Panc1 (cell line): ENCODE data around the gene TRPC5OS. TPM values are rescaled to one million over a fixed set of nuclear protein-coding genes. Genes with fewer than 3 reads are reported as not detected.

Experiments
- ATAC-seq: fragments of 200-7000 bp; cut with Tn5 transposase; 2 replicates; pipeline ENCODE4 v1.9.1; 2020; ENCODE audit warnings: mild to moderate bottlenecking, moderate library complexity
- BruUV-seq: library from RNA; stranded (reverse); fragments of 400-500 nt; replicated peaks from 2 replicates; lab custom pipeline; 2021; lab: Mats Ljungman, UMichigan
- CTCF ChIA-PET: fragments of 300-600 bp; sonication (Branson Sonifier 250); formaldehyde crosslinking; loops from one replicate; lab custom pipeline; 2022; ENCODE audit warnings: antibody characterized with exemption; lab: Charles Lee
- POLR2A ChIA-PET: fragments of 300-600 bp; sonication (Branson Sonifier 250); formaldehyde crosslinking; loops from one replicate; lab custom pipeline; 2022; ENCODE audit warnings: antibody characterized with exemption; lab: Charles Lee
- DNase-seq: peaks from one replicate; pipeline ENCODE4 v3.0.0-alpha.2; 2010; ENCODE audit warnings: low read depth, low spot score
- H3K27ac ChIP-seq: 2 replicates; pipeline ENCODE4 v1.5.1; 2011; ENCODE audit warnings: mild to moderate bottlenecking, low read length, inconsistent platforms
- H3K27me3 ChIP-seq: fragments of 200-500 bp; sonication (Bioruptor generic); 2 replicates; pipeline ENCODE4 v1.6.0; 2014; ENCODE audit warnings: low read length, inconsistent platforms; ENCODE audit not compliant: control insufficient read depth, insufficient read depth
- H3K36me3 ChIP-seq: fragments of 200-500 bp; sonication (Bioruptor generic); 2 replicates; pipeline ENCODE4 v1.5.1; 2014; ENCODE audit warnings: inconsistent platforms, mild to moderate bottlenecking, low read length, moderate library complexity; ENCODE audit not compliant: control insufficient read depth, insufficient read depth
- H3K4me1 ChIP-seq: 2 replicates; pipeline ENCODE4 v1.5.1; 2011; ENCODE audit warnings: inconsistent platforms, mild to moderate bottlenecking, low read length, moderate library complexity; ENCODE audit not compliant: control insufficient read depth, insufficient read depth
- H3K4me3 ChIP-seq, 2 experiments: 2 replicates each; pipeline ENCODE4 v1.5.1; 2011 to 2012; ENCODE audit warnings: low read depth in 2 of 2, low read length in 2 of 2, mild to moderate bottlenecking in 2 of 2, inconsistent platforms in 1 of 2, moderate library complexity in 1 of 2
- H3K9me3 ChIP-seq: fragments of 200-500 bp; sonication (Bioruptor generic); 2 replicates; pipeline ENCODE4 v1.5.1; 2014; ENCODE audit warnings: low read depth, mild to moderate bottlenecking, inconsistent platforms, low read length, moderate library complexity; ENCODE audit not compliant: control insufficient read depth, insufficient read depth
- POLR2AphosphoS5 ChIP-seq: IDR thresholded peaks from 2 replicates; pipeline ENCODE4 v1.6.1; 2012; ENCODE audit warnings: mild to moderate bottlenecking, low read depth, low read length, moderate library complexity
- REST ChIP-seq, 2 experiments: IDR thresholded peaks; 2 replicates each; pipeline ENCODE4 v1.6.1; 2011 to 2012; ENCODE audit warnings: low read depth in 2 of 2, control low read depth in 1 of 2, low read length in 1 of 2, mild to moderate bottlenecking in 1 of 2, moderate library complexity in 1 of 2; ENCODE audit not compliant: insufficient read depth in 1 of 2
- SIN3A ChIP-seq: IDR thresholded peaks from 2 replicates; pipeline ENCODE4 v1.6.1; 2012; ENCODE audit warnings: low read depth, mild to moderate bottlenecking, low read length, moderate library complexity, borderline replicate concordance; ENCODE audit not compliant: insufficient read depth
- TCF7L2 ChIP-seq: IDR thresholded peaks from 2 replicates; pipeline ENCODE4 v1.6.1; 2011; ENCODE audit warnings: mild to moderate bottlenecking, low read depth, low read length, inconsistent platforms
- in situ Hi-C: cut with HindIII; loops from 2 replicates; pipeline ENCODE4 v1.10.0; 2016; ENCODE audit warnings: low sequenced_read_pairs, low pct_unique_long_range_greater_than_20kb
- intact Hi-C: fragments of 100-400 bp; cut with micrococcal nuclease; formaldehyde crosslinking; loops from one replicate; pipeline ENCODE4 v1.10.0; 2022; ENCODE audit not compliant: unreplicated experiment
- total RNA-seq: library from RNA; stranded (reverse); gene quantifications from one replicate; pipeline ENCODE4 v1.2.1, GENCODE V29; 2021; ENCODE audit not compliant: unreplicated experiment

Gene TRPC5OS
- total RNA-seq, 1 experiment from 2014 or later: not detected

- H3K9me3 ChIP-seq: no peaks in the 10 kb centered on the region
- ChIA-PET POLR2A (no interaction called here), CTCF (no interaction called here)
- in situ Hi-C loops (no loop called here), intact Hi-C loops (no loop called here)
- no peak for ATAC-seq
- no peak overlapping the region for H3K4me3 ChIP-seq
- H3K4me1 ChIP-seq: no peaks in the 10 kb centered on the region
- no TSS peak for BruUV-seq
- no peak for DNase-seq
- TF ChIP-seq TCF7L2 (no peak), REST (IDR thresholded peaks at IDR 0.05; ENCODE audit: insufficient read depth in 1 of 2, low read depth in 2 of 2, low read length in 1 of 2) (no peak), SIN3A (no peak), POLR2AphosphoS5 (no peak)
- H3K27me3 ChIP-seq: no peaks in the 10 kb centered on the region
- H3K27ac ChIP-seq: no peak overlapping the region
- H3K36me3 ChIP-seq: no peaks in the 10 kb centered on the region
Measured at GRCh38 chrX:111876646-111877045, 665 bp downstream of the TRPC5OS start.

- ChIA-PET CTCF (no interaction called here), POLR2A (no interaction called here)
- H3K9me3 ChIP-seq: no peaks in the 10 kb centered on the region
- DNase-seq: no peak
- no peaks in the 10 kb centered on the region for H3K36me3 ChIP-seq
- H3K4me3 ChIP-seq: no peak overlapping the region
- H3K27ac ChIP-seq: no peak overlapping the region
- TF ChIP-seq TCF7L2 (no peak), REST (IDR thresholded peaks at IDR 0.05; ENCODE audit: insufficient read depth in 1 of 2, low read depth in 2 of 2, low read length in 1 of 2) (no peak), POLR2AphosphoS5 (no peak)
- intact Hi-C loops (no loop called here), in situ Hi-C loops (no loop called here)
- no peaks in the 10 kb centered on the region for H3K27me3 ChIP-seq
- ATAC-seq: no peak
- BruUV-seq: no TSS peak
- H3K4me1 ChIP-seq: no peaks in the 10 kb centered on the region
Measured at GRCh38 chrX:111877681-111878080, 1.7 kb downstream of the TRPC5OS start.

- in situ Hi-C loops: no loop called here
- DNase-seq: no peak
- TF ChIP-seq REST (IDR thresholded peaks at IDR 0.05; ENCODE audit: insufficient read depth in 1 of 2, low read depth in 2 of 2, low read length in 1 of 2) (no peak), SIN3A (no peak)
- no peak for ATAC-seq
- no peaks in the 10 kb centered on the region for H3K4me1 ChIP-seq
- BruUV-seq: no TSS peak
- no peaks in the 10 kb centered on the region for H3K36me3 ChIP-seq
- no peaks in the 10 kb centered on the region for H3K27me3 ChIP-seq
- H3K4me3 ChIP-seq: no peak overlapping the region
- H3K27ac ChIP-seq: no peak overlapping the region
- intact Hi-C loops: no loop called here
- ChIA-PET POLR2A (no interaction called here), CTCF (no interaction called here)
- no peaks in the 10 kb centered on the region for H3K9me3 ChIP-seq
Measured at GRCh38 chrX:111880735-111881134, 4.8 kb downstream of the TRPC5OS start.
